Lower leg skin (tissue), 3 donors: ENCODE measurements around the gene MPP3.

Experiments
- POLR2A ChIP-seq, 2 donors: fragments of 450-650 bp; IDR thresholded peaks; one replicate each; pipeline ENCODE4 v1.6.1; 2016 to 2017; ENCODE audit warnings: antibody characterized with exemption in 2 of 2, mild to moderate bottlenecking in 1 of 2, moderate library complexity in 1 of 2
- TF ChIP-seq, protein P1 (sequence below), 3 donors: fragments of 450-650 bp; IDR thresholded peaks; one replicate each; pipeline ENCODE4 v1.5.1; 2016; ENCODE audit warnings: antibody characterized with exemption in 3 of 3, mild to moderate bottlenecking in 3 of 3, moderate library complexity in 2 of 3

DNA sequence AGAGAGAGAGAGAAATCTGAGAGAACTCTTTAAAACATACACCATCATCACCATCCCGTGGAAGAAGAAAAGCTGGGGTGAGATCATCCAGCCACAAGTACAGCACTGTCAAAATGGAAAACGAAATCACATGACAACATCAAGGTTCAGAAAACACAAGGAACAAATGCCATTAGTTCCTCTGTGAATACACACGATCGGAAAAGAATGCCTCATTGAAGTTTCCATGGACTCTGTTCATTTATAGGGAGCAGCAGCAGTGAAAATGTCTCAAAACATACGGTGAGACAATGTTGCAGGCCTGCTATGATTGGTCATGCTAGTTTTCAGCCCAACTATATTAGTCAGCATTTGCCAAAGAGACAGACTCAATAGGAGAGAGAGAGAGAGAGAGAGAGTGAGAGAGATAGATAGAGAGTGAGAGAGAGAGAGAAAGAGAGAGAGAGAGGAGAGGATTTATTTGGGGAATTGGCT, 48.3 kb downstream of the MPP3 start:
- TF ChIP-seq, protein P1, sequence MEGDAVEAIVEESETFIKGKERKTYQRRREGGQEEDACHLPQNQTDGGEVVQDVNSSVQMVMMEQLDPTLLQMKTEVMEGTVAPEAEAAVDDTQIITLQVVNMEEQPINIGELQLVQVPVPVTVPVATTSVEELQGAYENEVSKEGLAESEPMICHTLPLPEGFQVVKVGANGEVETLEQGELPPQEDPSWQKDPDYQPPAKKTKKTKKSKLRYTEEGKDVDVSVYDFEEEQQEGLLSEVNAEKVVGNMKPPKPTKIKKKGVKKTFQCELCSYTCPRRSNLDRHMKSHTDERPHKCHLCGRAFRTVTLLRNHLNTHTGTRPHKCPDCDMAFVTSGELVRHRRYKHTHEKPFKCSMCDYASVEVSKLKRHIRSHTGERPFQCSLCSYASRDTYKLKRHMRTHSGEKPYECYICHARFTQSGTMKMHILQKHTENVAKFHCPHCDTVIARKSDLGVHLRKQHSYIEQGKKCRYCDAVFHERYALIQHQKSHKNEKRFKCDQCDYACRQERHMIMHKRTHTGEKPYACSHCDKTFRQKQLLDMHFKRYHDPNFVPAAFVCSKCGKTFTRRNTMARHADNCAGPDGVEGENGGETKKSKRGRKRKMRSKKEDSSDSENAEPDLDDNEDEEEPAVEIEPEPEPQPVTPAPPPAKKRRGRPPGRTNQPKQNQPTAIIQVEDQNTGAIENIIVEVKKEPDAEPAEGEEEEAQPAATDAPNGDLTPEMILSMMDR (IDR thresholded peaks at IDR 0.05): no peak
- TF ChIP-seq POLR2A (IDR thresholded peaks at IDR 0.05): no peak
